Measurements from ENCODE around the gene RAD9B. TPM values are rescaled to one million over a fixed set of nuclear protein-coding genes. Genes with fewer than 3 reads are reported as not detected.

Gene RAD9B
- total and polyA plus RNA-seq, 9 of the 15 experiments (the other 6 are each of a cell fraction or from before 2014, with no cell fraction given): 0.05 to 0.83 (median 0.32) TPM

DNA sequence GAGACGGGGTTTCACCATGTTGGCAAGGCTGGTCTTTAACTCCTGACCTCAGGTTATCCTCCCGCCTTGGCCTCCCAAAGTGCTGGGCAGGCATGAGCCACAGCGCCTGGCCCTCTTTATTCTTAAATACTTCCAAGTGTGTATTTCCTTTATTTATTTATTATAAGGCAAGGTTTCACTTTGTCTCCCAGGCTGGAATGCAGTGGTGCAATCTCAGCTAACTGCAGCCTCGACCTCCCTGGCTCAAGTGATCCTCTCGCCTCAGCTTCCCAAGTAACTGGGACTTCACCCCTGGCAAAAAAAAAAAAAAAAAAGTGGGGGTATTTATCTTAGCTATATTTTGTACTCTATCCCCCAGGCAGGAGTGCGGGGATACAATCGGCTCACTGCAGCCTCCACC lies 26.7 kb upstream of the RAD9B start:
- BruUV-seq (replicated peaks): no TSS peak
- DNase-seq (ENCODE audit: extremely low read depth in 1 of 4, low spot score in 3 of 4) (no peak), FAIRE-seq (no peak), ATAC-seq (no peak)
- no peak overlapping the region for H3K27ac ChIP-seq (ENCODE audit: extremely low read depth, low read depth, low read length)
- CTCF ChIA-PET (ENCODE audit: low intra/inter-chr PET ratio): no interaction called here
- H4K20me1 ChIP-seq (replicated peaks; ENCODE audit: control insufficient read depth, insufficient read depth, low read length): no peaks in the 10 kb centered on the region
- intact Hi-C loops (cut with micrococcal nuclease) (no loop called here), in situ Hi-C loops (cut with MboI) (no loop called here)
- no peak overlapping the region; a peak in 1 of 4 replicates for H3K9ac ChIP-seq (ENCODE audit: insufficient read depth in 1 of 2, low read depth in 2 of 2, low read length in 2 of 2)
- peaks cover 30% of the 10 kb centered on the region; the same call in 2 of the 3 replicates for H3K36me3 ChIP-seq (ENCODE audit: control insufficient read depth, insufficient read depth, low read length)
- H3K27me3 ChIP-seq (ENCODE audit: control insufficient read depth in 2 of 2, insufficient read depth in 2 of 2, low read length in 2 of 2): no peaks in the 10 kb centered on the region
- WGBS (ENCODE audit: insufficient coverage, low coverage, missing lambda C conversion rate): 100% methylated on average over 7 of the region's 7 CpGs
- no peak overlapping the region for H2AFZ ChIP-seq (ENCODE audit: low read depth, low read length)
- no peak for TF ChIP-seq LCOR (CRISPR knock-in tag; IDR thresholded peaks at IDR 0.05)
- no peak for TF ChIP-seq KAT8 (IDR thresholded peaks at IDR 0.05; ENCODE audit: low read depth)
- no peak for TF ChIP-seq MYC (IDR thresholded peaks at IDR 0.05; ENCODE audit: low read depth, low read length)
- no peak for TF ChIP-seq MYC (CRISPR knock-in tag; IDR thresholded peaks at IDR 0.05; ENCODE audit: borderline replicate concordance, low read depth)
- TF ChIP-seq, protein P1, sequence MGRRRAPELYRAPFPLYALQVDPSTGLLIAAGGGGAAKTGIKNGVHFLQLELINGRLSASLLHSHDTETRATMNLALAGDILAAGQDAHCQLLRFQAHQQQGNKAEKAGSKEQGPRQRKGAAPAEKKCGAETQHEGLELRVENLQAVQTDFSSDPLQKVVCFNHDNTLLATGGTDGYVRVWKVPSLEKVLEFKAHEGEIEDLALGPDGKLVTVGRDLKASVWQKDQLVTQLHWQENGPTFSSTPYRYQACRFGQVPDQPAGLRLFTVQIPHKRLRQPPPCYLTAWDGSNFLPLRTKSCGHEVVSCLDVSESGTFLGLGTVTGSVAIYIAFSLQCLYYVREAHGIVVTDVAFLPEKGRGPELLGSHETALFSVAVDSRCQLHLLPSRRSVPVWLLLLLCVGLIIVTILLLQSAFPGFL (CRISPR knock-in tag; IDR thresholded peaks at IDR 0.05): no peak
- TF ChIP-seq ZNF165 (CRISPR knock-in tag; IDR thresholded peaks at IDR 0.05; ENCODE audit: borderline replicate concordance): no peak
- TF ChIP-seq, protein P2, sequence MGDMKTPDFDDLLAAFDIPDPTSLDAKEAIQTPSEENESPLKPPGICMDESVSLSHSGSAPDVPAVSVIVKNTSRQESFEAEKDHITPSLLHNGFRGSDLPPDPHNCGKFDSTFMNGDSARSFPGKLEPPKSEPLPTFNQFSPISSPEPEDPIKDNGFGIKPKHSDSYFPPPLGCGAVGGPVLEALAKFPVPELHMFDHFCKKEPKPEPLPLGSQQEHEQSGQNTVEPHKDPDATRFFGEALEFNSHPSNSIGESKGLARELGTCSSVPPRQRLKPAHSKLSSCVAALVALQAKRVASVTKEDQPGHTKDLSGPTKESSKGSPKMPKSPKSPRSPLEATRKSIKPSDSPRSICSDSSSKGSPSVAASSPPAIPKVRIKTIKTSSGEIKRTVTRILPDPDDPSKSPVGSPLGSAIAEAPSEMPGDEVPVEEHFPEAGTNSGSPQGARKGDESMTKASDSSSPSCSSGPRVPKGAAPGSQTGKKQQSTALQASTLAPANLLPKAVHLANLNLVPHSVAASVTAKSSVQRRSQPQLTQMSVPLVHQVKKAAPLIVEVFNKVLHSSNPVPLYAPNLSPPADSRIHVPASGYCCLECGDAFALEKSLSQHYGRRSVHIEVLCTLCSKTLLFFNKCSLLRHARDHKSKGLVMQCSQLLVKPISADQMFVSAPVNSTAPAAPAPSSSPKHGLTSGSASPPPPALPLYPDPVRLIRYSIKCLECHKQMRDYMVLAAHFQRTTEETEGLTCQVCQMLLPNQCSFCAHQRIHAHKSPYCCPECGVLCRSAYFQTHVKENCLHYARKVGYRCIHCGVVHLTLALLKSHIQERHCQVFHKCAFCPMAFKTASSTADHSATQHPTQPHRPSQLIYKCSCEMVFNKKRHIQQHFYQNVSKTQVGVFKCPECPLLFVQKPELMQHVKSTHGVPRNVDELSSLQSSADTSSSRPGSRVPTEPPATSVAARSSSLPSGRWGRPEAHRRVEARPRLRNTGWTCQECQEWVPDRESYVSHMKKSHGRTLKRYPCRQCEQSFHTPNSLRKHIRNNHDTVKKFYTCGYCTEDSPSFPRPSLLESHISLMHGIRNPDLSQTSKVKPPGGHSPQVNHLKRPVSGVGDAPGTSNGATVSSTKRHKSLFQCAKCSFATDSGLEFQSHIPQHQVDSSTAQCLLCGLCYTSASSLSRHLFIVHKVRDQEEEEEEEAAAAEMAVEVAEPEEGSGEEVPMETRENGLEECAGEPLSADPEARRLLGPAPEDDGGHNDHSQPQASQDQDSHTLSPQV (IDR thresholded peaks at IDR 0.05): no peak
- TF ChIP-seq ZNF507 (tag; conservative IDR thresholded peaks at IDR 0.05): no peak
- TF ChIP-seq SNIP1 (IDR thresholded peaks at IDR 0.05; ENCODE audit: low read depth): no peak
- TF ChIP-seq, protein P3, sequence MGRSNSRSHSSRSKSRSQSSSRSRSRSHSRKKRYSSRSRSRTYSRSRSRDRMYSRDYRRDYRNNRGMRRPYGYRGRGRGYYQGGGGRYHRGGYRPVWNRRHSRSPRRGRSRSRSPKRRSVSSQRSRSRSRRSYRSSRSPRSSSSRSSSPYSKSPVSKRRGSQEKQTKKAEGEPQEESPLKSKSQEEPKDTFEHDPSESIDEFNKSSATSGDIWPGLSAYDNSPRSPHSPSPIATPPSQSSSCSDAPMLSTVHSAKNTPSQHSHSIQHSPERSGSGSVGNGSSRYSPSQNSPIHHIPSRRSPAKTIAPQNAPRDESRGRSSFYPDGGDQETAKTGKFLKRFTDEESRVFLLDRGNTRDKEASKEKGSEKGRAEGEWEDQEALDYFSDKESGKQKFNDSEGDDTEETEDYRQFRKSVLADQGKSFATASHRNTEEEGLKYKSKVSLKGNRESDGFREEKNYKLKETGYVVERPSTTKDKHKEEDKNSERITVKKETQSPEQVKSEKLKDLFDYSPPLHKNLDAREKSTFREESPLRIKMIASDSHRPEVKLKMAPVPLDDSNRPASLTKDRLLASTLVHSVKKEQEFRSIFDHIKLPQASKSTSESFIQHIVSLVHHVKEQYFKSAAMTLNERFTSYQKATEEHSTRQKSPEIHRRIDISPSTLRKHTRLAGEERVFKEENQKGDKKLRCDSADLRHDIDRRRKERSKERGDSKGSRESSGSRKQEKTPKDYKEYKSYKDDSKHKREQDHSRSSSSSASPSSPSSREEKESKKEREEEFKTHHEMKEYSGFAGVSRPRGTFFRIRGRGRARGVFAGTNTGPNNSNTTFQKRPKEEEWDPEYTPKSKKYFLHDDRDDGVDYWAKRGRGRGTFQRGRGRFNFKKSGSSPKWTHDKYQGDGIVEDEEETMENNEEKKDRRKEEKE (IDR thresholded peaks at IDR 0.05; ENCODE audit: borderline replicate concordance in 1 of 2, control insufficient read depth in 1 of 2, low read depth in 2 of 2, low read length in 1 of 2): no peak
- TF ChIP-seq HMGN3 (IDR thresholded peaks at IDR 0.05; ENCODE audit: borderline replicate concordance, extremely low read depth, insufficient read length, low read depth, low read length): no peak
- TF ChIP-seq CEBPG (CRISPR knock-in tag; IDR thresholded peaks at IDR 0.05): no peak
- TF ChIP-seq CEBPG (tag; conservative IDR thresholded peaks at IDR 0.05 in 1 of 2, IDR thresholded peaks at IDR 0.05 in 1 of 2): no peak
- no peak for TF ChIP-seq KDM2B (CRISPR knock-in tag; IDR thresholded peaks at IDR 0.05)
- no peak for TF ChIP-seq ZNF282 (CRISPR knock-in tag; IDR thresholded peaks at IDR 0.05)
- no peaks in the 10 kb centered on the region for H3K9me3 ChIP-seq (replicated peaks; ENCODE audit: control insufficient read depth, insufficient read depth, low read depth, low read length)
- H3K4me2 ChIP-seq (ENCODE audit: insufficient read depth, low read length): no peak overlapping the region
- H3K4me3 ChIP-seq: no peak overlapping the region
- peaks cover 20% of the 10 kb centered on the region for H3K79me2 ChIP-seq (ENCODE audit: control insufficient read depth, insufficient read depth, low read length)
- H3K9me1 ChIP-seq (ENCODE audit: control insufficient read depth, insufficient read depth, low read length): no peaks in the 10 kb centered on the region
- POLR2A ChIA-PET: interaction anchor here (0.7 kb wide), 1 partner anchor 121 kb away, joined by 4 read pairs; no protein-coding TSS in a partner anchor
- peaks cover 0 to under 1% of the 10 kb centered on the region in 2 experiments; a peak in 3 of 5 replicates for H3K4me1 ChIP-seq (replicated peaks in 1 of 2; ENCODE audit: control insufficient read depth in 2 of 2, insufficient read depth in 2 of 2, low read length in 2 of 2)

Data from K562 (cell line).